ENCODE data around the gene NADSYN1.

Gene NADSYN1

GRCh38 chr11:71482216-71482615 is 29.2 kb downstream of the NADSYN1 start:
- H3K9me3 ChIP-seq = no peaks in the 10 kb centered on the region
- no peaks in the 10 kb centered on the region for H3K36me3 ChIP-seq
- H3K27me3 ChIP-seq = no peaks in the 10 kb centered on the region
- no peak for TF ChIP-seq CTCF (IDR thresholded peaks at IDR 0.05; ENCODE audit: low read depth, low read length)
- no peak overlapping the region for H3K4me3 ChIP-seq (ENCODE audit: low read depth, low read length)
- H3K4me1 ChIP-seq = no peaks in the 10 kb centered on the region
- DNase-seq = no peak

GRCh38 chr11:71482746-71483364 is 29.9 kb downstream of the NADSYN1 start:
- no peak for TF ChIP-seq CTCF (IDR thresholded peaks at IDR 0.05; ENCODE audit: low read depth, low read length)
- Histone ChIP-seq H3K4me3 (ENCODE audit: low read depth, low read length) (no peak overlapping the region), H3K27me3 (no peaks in the 10 kb centered on the region), H3K9me3 (no peaks in the 10 kb centered on the region), H3K36me3 (no peaks in the 10 kb centered on the region), H3K4me1 (peaks cover under 1% of the 10 kb centered on the region; the same call in 1 of the 2 replicates)
- no peak for DNase-seq

GRCh38 chr11:71483692-71484091 is 30.7 kb downstream of the NADSYN1 start:
- no peak for DNase-seq
- no peaks in the 10 kb centered on the region for H3K36me3 ChIP-seq
- H3K9me3 ChIP-seq = no peaks in the 10 kb centered on the region
- TF ChIP-seq CTCF (IDR thresholded peaks at IDR 0.05; ENCODE audit: low read depth, low read length) = no peak
- peaks cover 7% of the 10 kb centered on the region; the same call in 1 of the 2 replicates for H3K4me1 ChIP-seq
- H3K27me3 ChIP-seq = no peaks in the 10 kb centered on the region
- H3K4me3 ChIP-seq (ENCODE audit: low read depth, low read length) = no peak overlapping the region

DNA sequence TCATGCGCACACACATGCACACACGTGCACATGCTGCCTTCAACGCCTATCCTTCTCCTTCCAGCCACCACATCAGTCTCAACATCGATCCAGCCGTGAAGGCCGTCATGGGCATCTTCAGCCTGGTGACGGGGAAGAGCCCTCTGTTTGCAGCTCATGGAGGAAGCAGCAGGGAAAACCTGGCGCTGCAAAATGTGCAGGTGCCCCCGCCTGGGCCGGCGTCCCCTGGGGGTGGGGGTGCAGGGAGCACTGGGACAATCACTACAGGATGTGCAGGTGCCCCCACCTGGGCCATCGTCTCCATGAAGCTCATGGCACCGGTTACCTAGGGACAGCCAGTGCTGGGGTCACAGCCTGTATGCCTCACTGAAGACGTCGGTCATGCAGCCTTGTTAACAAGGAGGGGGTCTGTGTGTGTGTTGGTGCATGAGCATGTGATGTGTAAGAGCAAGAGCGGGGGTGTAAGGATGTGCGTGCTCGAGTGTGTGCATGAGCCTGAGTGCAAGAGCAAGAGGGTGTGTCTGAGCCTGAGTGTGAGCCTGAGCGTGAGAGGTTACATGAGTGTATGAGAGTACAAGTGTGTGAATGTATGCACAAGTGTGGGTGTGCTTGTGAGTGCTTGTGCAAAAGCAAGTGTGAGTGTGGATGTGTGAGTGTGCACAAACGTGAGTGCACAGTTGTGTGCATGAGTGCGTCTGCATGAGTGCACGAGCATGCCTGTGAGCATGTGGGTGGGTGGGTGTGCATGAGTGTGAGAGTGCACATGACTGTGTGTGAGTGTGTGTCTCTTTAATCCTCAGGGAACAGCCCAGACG is 31.5 kb downstream of the NADSYN1 start:
- TF ChIP-seq CTCF (IDR thresholded peaks at IDR 0.05; ENCODE audit: low read depth, low read length) = no peak
- DNase-seq = no peak
- H3K4me3 ChIP-seq (ENCODE audit: low read depth, low read length) = no peak overlapping the region
- H3K4me1 ChIP-seq = peaks cover 8% of the 10 kb centered on the region; the same call in 1 of the 2 replicates
- H3K9me3 ChIP-seq = no peaks in the 10 kb centered on the region
- H3K27me3 ChIP-seq = no peaks in the 10 kb centered on the region
- H3K36me3 ChIP-seq = no peaks in the 10 kb centered on the region

GRCh38 chr11:71485063-71485399 is 32.0 kb downstream of the NADSYN1 start:
- TF ChIP-seq CTCF (IDR thresholded peaks at IDR 0.05; ENCODE audit: low read depth, low read length) = no peak
- Histone ChIP-seq H3K9me3 (no peaks in the 10 kb centered on the region), H3K4me1 (peaks cover 8% of the 10 kb centered on the region; the same call in 1 of the 2 replicates), H3K4me3 (ENCODE audit: low read depth, low read length) (no peak overlapping the region), H3K27me3 (no peaks in the 10 kb centered on the region), H3K36me3 (no peaks in the 10 kb centered on the region)
- DNase-seq = no peak

- Histone ChIP-seq H3K36me3 (no peaks in the 10 kb centered on the region), H3K4me3 (ENCODE audit: low read depth, low read length) (no peak overlapping the region), H3K27me3 (no peaks in the 10 kb centered on the region), H3K9me3 (no peaks in the 10 kb centered on the region), H3K4me1 (peaks cover 8% of the 10 kb centered on the region; the same call in 1 of the 2 replicates)
- TF ChIP-seq CTCF (IDR thresholded peaks at IDR 0.05; ENCODE audit: low read depth, low read length) = no peak
- no peak for DNase-seq
Measured at GRCh38 chr11:71485466-71485865, 32.5 kb downstream of the NADSYN1 start.

Measured in BE2C (cell line).